Natural killer cell (primary cell): Measurements from ENCODE around the gene ERICH6B. TPM values are rescaled to one million over a fixed set of nuclear protein-coding genes. Genes with fewer than 3 reads are reported as not detected.

Experiments used
- ATAC-seq, 3 donors: fragments of 150-1000 bp in 2 of 3; fragments of 200-7000 bp in 1 of 3; cut with Tn5 transposase; 1 replicate in 1 of 3; 2 replicates in 2 of 3; pipeline ENCODE4 v1.10.0; 2021; ENCODE audit warnings: mild to moderate bottlenecking in 2 of 3, moderate library complexity in 2 of 3
- DNase-seq, 2 donors: peaks; one replicate each; pipeline versions ENCODE4 v3.0.0 to v3.0.0-alpha.2; 2013 to 2021; ENCODE audit warnings: mixed read lengths in 1 of 2
- H3K27ac ChIP-seq: one replicate; pipeline ENCODE4 v1.5.1; 2013; ENCODE audit warnings: mild to moderate bottlenecking, low read length
- H3K27me3 ChIP-seq: one replicate; pipeline ENCODE4 v1.6.1; 2013; ENCODE audit warnings: low read length; ENCODE audit not compliant: control insufficient read depth, insufficient read depth
- H3K36me3 ChIP-seq: one replicate; pipeline ENCODE4 v1.6.1; 2013; ENCODE audit warnings: low read length; ENCODE audit not compliant: control insufficient read depth, insufficient read depth
- H3K4me1 ChIP-seq: one replicate; pipeline ENCODE4 v1.6.1; 2013; ENCODE audit warnings: low read length; ENCODE audit not compliant: control insufficient read depth, insufficient read depth
- H3K4me3 ChIP-seq: one replicate; pipeline ENCODE4 v1.5.1; 2013; ENCODE audit warnings: low read length
- H3K9me3 ChIP-seq: one replicate; pipeline ENCODE4 v1.6.1; 2013; ENCODE audit warnings: low read length; ENCODE audit not compliant: control insufficient read depth, insufficient read depth
- H3K27ac Mint-ChIP-seq, 2 donors: one replicate each; pipeline ENCODE4 v1.8.0; 2022; ENCODE audit warnings: mild to moderate bottlenecking in 2 of 2, mixed read lengths in 2 of 2, moderate library complexity in 1 of 2
- H3K27me3 Mint-ChIP-seq, 2 donors: one replicate each; pipeline ENCODE4 v1.8.0; 2022; ENCODE audit warnings: low read depth in 2 of 2, mixed read lengths in 2 of 2
- H3K36me3 Mint-ChIP-seq: one replicate; pipeline ENCODE4 v1.8.0; 2022; ENCODE audit warnings: mixed read lengths
- H3K4me1 Mint-ChIP-seq, 2 donors: one replicate each; pipeline ENCODE4 v1.8.0; 2022; ENCODE audit warnings: mixed read lengths in 2 of 2
- H3K4me3 Mint-ChIP-seq: one replicate; pipeline ENCODE4 v1.8.0; 2022; ENCODE audit warnings: mild to moderate bottlenecking, moderate library complexity, mixed read lengths
- H3K9me3 Mint-ChIP-seq, 2 donors: one replicate each; pipeline ENCODE4 v1.8.0; 2022; ENCODE audit warnings: mixed read lengths in 2 of 2
- CTCF ChIP-seq: fragments of 200-600 bp; IDR thresholded peaks from one replicate; pipeline ENCODE4 v1.8.0; 2022; ENCODE audit warnings: antibody characterized with exemption
- WGBS: methylation state at CpG from one replicate; pipeline ENCODE4 v1.1.7; 2013; ENCODE audit warnings: missing lambda C conversion rate; ENCODE audit not compliant: insufficient coverage; 5-methylcytosine and 5-hydroxymethylcytosine counted together
- intact Hi-C: fragments of 100-400 bp; cut with micrococcal nuclease; formaldehyde crosslinking; loops from one replicate; pipeline ENCODE4 v1.14.2; 2022
- total RNA-seq, 4 donors: library from RNA; stranded (reverse); fragments of 120-200 nt in 1 of 4; gene quantifications; one replicate each; pipeline versions ENCODE4 v1.2.3 to v1.2.4, GENCODE V29; 2013 to 2022

The ERICH6B gene
- total RNA-seq, 3 donors from 2014 or later (not counting 1 experiment from before 2014, with no cell fraction given) = not detected

GRCh38 chr13:45582408-45583076 lies 33.0 kb downstream of the ERICH6B start:
- intact Hi-C loops = no loop called here
- no peaks in the 10 kb centered on the region for H3K4me1 Mint-ChIP-seq
- 86% methylated on average over 2 of the region's 3 CpGs for WGBS
- H3K4me3 ChIP-seq = no peak overlapping the region
- no peaks in the 10 kb centered on the region for H3K9me3 ChIP-seq
- H3K36me3 Mint-ChIP-seq = no peaks in the 10 kb centered on the region
- no peak overlapping the region for H3K27ac ChIP-seq
- H3K27me3 ChIP-seq = no peaks in the 10 kb centered on the region
- ATAC-seq (no peak), DNase-seq (no peak)
- H3K27ac Mint-ChIP-seq = no peak overlapping the region
- H3K9me3 Mint-ChIP-seq = no peaks in the 10 kb centered on the region
- H3K27me3 Mint-ChIP-seq = peaks cover 6 to 23% of the 10 kb centered on the region in 2 donors
- no peaks in the 10 kb centered on the region for H3K36me3 ChIP-seq
- no peak for TF ChIP-seq CTCF
- no peak overlapping the region for H3K4me3 Mint-ChIP-seq
- H3K4me1 ChIP-seq = no peaks in the 10 kb centered on the region

- Histone ChIP-seq H3K27me3 (no peaks in the 10 kb centered on the region), H3K4me1 (no peaks in the 10 kb centered on the region), H3K27ac (no peak overlapping the region), H3K4me3 (no peak overlapping the region), H3K36me3 (no peaks in the 10 kb centered on the region), H3K9me3 (no peaks in the 10 kb centered on the region)
- intact Hi-C loops = no loop called here
- ATAC-seq = no peak
- Mint-ChIP-seq H3K27me3 (peaks cover 12 to 37% of the 10 kb centered on the region in 2 donors), H3K4me3 (no peak overlapping the region), H3K9me3 (no peaks in the 10 kb centered on the region), H3K4me1 (no peaks in the 10 kb centered on the region), H3K27ac (no peak overlapping the region), H3K36me3 (no peaks in the 10 kb centered on the region)
- no peak for TF ChIP-seq CTCF
- WGBS = 77% methylated on average over 4 of the region's 4 CpGs
- DNase-seq = no peak
Observed at GRCh38 chr13:45576466-45576865, 39.1 kb downstream of the ERICH6B start.

DNA sequence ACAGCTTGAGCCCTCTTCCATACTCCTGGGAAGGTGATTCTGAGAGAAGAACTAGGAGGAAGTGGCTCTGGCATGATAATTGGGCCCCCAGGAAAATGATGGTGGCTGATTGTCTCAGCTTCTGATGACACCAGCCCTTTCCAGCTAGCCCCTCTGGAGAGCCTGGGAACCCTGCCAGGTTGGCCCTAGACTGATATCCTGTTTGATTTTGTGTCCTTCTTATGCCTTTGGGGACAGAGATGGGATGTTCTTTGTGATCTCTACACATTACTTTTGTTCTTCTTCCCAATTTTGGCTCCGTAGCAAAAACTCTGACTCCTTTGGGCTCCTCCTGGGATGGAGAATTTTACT lies 39.7 kb downstream of the ERICH6B start:
- 79% methylated on average over 1 of the region's 1 CpG for WGBS
- intact Hi-C loops = no loop called here
- Histone ChIP-seq H3K4me1 (no peaks in the 10 kb centered on the region), H3K27me3 (no peaks in the 10 kb centered on the region), H3K27ac (no peak overlapping the region), H3K4me3 (no peak overlapping the region), H3K9me3 (no peaks in the 10 kb centered on the region), H3K36me3 (no peaks in the 10 kb centered on the region)
- TF ChIP-seq CTCF = no peak
- peaks cover 12 to 44% of the 10 kb centered on the region in 2 donors for H3K27me3 Mint-ChIP-seq
- no peak for DNase-seq
- no peaks in the 10 kb centered on the region for H3K9me3 Mint-ChIP-seq
- no peak for ATAC-seq
- H3K36me3 Mint-ChIP-seq = no peaks in the 10 kb centered on the region
- no peak overlapping the region for H3K4me3 Mint-ChIP-seq
- no peaks in the 10 kb centered on the region for H3K4me1 Mint-ChIP-seq
- H3K27ac Mint-ChIP-seq = no peak overlapping the region
